Stimulated activated CD4-positive, alpha-beta T cell treated with anti-CD3 and anti-CD28 coated beads, Interleukin-15, amount 100 ng/mL, for 48 hours (primary cell): ENCODE results near the gene COPRS.

Source experiments
- DNase-seq, 2 donors: peaks; one replicate each; pipeline ENCODE4 v3.0.0-alpha.2; 2020; ENCODE audit warnings: low read depth in 2 of 2

Gene COPRS, protein sequence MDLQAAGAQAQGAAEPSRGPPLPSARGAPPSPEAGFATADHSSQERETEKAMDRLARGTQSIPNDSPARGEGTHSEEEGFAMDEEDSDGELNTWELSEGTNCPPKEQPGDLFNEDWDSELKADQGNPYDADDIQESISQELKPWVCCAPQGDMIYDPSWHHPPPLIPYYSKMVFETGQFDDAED

DNA sequence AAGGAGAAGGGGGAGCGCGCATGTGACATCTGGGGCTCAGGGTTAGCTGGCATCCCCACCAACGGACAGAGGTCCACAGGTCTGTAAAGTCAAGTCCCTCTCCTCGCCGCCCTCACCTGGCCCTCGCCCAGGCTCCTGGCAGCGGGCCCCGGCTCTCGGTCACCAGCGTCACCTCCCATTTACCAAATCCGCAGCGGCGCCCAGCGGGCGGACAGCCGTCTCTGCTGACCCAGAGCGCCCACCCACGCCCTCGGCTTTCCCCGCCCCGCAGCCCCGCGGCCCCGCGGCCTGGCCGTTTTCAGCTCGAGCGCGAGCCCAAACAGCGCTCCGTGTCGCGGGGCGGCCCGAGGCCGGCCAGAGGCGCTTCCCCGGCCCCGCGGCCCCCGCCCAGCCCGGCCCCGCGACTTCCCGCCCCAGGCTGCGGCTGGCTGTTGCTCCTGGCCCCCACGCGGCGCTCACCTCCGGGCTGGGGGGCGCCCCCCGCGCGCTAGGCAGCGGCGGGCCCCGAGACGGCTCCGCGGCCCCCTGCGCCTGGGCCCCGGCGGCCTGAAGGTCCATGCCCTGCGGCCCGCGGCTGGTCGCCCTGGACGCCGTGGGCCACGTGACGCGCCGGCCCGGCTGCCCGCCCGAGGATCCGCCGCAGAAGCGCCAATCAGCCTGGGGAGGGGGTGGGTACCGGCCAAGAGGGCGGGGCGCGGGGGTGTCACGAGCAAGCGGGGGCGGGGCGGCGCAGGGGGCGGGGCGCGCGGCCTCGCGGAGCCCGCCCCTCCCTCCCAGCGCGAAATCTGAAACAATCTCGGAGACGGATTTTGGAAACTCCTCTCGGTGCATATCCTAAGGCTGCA, at the start of gene COPRS:
Gene COPRS, minus strand, starts transcription at position 603 of the 845 bp plus-strand sequence. Its CDS starts 45 bp downstream, at position 558.
- peak; percentile 69 to 72 for DNase-seq

DNA sequence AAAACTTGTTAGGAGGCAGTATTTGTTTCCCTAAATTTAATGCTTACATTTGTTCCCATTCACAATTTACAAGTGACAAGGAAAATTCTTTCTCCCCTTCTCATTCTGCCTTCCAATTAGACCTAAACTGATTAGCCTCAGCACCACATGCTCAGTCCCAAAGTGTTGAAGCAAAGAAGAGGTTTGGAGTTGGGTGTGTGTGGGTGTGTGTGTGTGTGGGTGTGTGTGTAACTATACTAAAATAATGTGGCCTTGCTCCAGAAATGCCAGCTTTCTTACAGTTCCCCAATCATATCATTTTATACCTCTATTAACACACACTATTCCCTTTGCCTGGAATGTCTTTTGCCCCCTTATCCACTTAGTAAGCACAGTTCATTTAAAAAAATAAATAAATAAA, 49.3 kb upstream of the COPRS start:
- DNase-seq = no peak

DNA sequence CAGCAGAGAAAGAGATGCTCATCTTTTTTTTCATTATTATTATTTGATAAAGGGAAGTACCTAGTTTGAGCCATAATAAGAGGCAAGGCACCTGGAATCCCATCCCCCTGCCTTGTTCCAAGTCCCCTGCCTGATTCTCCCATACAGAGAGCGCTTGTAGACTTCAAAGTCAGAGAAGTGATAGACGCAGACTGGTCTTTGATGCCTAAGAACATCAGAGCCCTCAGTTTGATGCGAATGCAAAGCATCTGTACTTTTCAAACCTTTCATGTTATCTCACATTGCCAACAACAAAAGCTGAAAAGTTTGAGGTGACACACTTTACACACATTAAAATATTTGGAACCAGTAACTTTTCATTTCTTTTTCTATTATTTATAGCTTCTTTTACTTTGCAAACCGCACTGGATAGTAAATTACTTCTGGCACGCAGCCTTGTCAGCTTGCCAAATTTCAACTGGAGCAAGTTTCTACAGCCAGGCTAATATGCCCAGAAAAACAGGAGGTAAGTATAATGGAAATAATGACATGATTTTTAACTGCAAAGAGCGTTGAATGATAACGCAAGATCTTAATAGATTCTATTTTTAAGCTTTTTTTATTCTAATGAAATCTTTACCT, 48.4 kb upstream of the COPRS start:
- DNase-seq = no peak

DNA sequence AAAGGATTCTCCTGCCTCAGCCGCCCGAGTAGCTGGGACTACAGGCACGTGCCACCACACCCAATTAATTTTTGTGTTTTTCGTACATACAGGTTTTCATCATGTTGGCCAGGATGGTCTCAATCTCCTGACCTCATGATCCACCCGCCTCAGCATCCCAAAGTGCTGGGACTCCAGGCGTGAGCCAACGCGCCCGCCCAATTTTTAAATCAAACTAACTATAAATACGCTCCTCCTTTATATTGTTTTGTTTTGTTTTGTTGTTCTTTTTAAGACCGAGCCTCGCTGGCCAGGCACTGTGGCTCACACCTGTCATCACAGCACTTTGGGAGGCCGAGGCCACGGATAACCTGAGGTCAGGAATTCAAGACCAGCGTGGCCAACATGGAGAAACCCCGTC, 44.4 kb upstream of the COPRS start:
- DNase-seq = no peak

DNA sequence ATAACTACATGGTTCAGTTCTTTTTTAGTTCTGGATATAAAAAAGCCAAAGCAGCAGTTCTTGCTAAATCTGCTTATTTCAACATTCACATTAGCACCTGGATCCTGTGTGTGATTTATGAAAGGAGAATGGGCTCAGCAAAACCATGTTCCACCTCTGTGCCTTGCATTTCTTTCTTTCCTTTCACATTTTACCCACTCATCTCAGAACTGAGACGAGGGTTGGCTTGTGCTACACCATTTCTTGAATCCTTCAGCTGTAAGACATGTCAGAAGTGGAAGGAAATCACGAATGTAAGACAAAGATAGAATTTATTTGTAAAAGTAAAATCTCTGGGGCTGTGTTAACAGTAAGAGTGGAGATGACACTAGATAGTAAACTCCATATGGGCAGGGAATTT, 43.6 kb upstream of the COPRS start:
- DNase-seq = no peak

DNA sequence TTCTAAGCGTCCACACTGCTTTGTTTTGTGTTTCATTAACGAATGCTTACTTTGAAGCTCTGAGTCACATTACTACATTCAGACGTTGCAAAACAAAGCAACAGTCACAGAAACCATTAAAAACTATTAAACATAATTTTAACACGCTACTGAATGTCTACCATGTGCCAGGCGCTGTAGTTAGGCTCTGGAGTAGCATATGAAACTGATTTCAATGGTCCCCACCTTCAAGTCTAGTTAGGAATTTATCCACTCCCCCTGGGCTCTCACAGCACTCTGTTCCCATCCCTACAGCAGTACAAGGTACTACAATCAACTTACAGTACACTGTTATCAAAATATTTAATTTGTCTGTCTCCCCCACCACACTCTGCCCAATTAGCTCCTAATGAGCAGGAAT, 41.8 kb upstream of the COPRS start:
- no peak for DNase-seq

DNA sequence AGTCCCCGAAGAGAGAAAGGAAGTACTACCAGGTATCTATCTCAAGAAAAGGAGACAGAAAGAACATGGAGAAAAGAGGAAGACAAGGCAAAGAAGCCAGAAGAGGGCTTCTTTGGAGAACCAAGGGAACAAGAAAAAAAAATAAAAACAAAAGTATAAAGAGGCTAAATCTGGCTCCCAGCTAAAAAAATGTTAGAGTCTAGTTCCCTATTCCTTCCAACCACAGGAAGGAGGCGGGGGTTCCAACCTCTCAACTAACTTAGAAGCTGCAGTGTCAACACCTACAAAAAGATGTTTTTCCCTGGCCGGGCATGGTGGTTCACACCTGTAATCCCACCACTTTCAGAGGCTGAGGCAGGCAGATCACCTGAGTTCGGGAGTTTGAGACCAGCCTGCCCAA, 29.1 kb upstream of the COPRS start:
- DNase-seq = no peak

DNA sequence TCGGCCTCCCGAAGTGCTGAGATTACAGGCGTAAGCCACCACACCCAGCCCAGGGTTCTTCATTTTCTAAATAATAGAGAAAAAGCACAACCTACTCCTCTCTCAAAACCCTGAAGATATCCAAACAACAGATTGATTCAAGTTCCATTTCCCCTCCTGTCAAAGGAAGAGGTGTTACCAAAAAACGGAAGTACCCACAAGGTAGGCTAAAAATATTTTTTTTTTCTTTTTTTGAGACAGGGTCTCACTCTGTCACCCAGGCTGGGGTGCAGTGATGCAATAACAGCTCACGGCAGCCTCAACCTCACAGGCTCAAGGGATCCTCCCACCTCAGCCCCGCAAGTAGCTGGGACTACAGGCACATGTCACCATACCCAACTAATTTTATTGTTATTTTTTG, 23.5 kb upstream of the COPRS start:
- DNase-seq = no peak

DNA sequence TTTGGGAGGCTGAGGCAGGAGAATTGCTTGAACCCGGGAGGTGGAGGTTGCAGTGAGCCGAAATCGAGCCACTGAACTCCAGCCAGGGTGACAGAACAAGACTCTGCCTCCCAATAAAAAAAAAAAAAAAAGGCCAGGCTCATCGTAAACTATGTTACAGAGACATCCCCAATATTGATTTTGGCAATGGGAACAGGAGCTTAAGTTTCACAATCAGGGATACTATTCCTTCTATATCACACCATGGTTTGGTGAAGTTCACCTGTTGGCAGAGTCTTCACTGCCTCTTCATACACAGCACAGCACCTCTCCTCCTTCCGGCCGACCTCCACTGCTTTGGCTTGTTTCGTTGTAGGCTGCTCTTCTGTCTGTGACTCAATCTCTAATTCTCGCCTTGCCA, 21.3 kb upstream of the COPRS start:
- no peak for DNase-seq

DNA sequence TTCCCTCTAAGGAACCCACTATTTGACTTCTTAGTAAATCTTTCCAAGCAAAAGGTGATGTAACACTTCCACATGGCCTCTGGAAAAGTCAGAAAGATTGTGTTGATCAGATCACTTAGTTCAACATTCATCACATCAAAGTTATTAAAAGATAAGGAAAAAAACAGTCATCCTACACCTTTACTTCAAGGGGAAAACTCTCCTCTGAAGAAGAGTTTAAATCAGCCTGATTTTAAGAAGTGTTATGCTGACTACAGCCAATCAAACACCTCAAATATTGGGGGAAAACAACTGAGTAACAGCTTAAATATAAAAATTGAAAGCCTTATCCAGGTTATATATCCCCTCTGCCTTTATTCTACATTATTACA, 19.6 kb upstream of the COPRS start:
- DNase-seq = no peak

DNA sequence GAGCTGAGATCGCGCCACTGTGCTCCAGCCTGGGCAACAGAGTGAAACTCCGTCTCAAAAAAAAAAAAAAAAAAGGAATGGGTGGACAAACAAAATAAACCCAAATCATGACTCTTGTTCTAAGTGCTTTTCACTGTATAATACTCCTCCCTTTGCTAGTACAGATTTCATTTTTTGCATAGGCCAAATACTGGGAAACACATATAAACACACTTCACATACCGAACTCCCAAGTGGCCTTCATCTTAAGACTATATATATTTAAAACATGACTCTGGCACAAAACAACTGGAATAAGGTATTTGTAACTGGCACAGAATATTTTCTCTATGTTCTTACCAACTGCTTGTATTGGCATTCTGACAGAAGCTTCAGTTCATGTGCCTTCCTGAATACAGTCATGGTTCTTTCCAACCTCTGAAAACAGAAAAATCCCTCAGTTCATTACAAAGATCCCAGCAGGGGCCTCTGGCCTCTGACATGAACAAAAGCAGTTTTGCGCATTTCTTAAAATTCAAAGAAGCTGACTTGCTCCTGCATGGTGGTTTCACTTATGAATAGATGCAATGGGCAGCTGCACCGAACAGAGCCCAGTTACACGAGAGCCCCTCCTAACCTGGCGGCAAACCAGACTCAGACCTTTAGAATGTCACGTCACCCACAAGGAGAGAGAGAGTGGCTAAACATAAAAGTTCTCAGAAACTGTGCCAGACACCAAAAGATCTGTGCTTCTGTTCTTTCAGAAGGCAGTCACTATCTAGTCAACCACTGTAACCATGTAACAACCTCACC, 19.1 kb upstream of the COPRS start:
- DNase-seq = peak; percentile 23 to 25

DNA sequence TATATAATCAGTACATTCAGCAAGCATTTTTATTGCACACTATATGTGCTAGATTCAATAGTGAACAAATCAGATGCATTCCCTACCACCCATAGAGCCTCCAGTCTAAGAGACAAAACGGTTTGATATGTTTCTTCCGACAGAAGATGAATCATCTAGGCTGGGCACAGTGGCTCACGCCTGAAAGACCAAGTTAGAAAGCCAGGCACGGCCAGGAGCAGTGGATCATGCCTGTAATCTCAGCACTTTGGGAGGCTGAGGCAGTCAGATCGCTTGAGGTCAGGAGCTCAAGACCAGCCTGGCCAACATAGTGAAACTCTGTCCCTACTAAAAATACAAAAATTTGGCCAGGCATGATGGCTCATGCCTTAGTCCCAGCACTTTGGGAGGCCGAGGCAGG, 18.3 kb upstream of the COPRS start:
- no peak for DNase-seq

DNA sequence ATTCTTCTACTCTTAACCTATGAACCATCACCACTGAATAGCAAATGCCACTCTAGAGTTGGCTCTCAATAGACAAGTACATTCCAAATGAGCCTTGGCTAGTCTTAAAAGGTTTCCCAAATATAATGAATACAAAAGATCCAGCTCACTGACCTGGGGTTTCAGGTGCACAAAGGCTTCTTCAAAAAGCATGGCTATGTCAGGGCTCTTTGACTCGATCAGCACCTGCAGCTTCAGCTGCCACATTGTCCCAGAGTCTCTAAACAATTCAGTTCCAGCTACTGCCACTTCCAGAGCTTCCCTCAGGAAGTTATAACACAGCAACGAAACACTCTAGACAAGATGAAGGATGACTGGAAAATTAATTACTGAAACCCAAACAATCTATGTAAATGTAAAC, 16.0 kb upstream of the COPRS start:
- no peak for DNase-seq

DNA sequence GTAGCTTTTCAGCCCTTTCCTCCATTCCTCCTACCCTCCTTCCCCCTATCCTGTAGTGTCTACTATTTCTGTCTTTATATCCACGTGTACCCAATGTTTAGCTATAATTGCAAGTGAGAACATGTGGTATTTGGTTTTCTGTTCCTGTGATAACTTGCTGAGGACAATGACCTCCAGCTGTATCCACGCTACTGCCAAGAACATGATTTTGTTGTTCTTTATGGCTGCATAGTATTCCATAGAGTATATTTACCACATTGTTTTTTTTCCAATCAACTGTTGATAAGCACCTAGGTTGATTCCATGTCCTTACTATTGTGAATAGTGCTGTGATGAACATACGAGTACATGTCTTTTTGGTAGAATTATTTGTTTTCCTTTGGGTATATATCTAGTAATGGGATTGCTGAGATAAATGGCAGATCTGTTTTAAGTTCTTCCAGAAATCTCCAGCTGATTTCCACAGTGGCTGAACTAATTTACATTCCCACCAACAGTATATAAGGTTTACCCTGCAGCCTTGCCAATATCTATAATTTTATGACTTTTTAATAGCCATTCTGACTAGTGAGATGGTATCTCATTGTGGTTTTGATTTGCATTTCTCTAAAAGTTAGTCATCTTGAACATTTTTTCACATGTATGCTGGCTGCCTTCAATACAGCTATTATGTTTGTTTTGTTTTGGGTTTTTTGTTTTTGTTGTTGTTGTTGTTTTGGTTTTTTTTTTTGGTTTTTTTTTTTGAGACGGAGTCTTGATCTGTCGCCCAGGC, 10.9 kb upstream of the COPRS start:
- no peak for DNase-seq

DNA sequence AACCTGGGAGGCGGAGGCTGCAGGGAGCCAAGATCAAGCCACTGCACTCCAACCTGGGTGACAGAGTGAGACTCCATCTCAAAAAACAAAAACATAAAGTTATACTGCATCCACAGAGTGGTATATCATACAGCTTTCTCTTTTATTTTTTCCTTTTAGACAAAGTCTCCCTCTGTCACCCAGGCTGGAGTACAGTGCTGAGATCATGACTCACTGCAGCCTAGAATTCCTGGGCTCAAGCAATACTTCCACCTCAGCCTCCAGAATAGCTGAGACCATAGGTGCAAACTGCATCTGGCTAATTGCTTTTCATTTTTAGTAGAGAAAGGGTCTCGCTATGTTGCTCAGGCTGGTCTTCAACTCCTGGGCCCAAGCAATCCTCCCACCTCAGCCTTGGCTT, 10.0 kb upstream of the COPRS start:
- DNase-seq = no peak

DNA sequence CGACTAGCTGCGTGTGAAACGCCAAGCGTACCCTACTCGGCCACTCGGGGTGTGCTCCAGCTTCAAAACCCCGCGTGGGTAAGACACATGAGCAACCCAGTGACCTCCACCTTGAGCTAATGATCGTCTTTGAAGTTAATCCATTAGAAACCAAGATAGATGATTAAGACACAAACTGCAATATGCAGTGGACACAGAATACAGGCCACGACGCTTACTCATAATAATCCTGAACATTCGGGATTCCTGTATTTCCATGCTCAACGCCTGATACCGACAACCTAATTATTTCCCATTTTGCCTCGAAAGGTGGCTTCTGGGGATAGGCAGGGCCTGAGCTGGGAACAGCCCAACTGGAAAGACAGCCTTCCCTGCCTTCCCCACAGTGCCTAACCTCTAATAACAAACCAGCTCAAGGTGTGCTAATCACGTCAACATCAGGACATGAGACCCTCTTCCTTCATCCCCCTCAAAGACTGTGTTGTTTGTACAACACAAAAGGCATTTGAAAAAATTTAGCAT, 504 bp upstream of the COPRS start:
- no peak for DNase-seq

DNA sequence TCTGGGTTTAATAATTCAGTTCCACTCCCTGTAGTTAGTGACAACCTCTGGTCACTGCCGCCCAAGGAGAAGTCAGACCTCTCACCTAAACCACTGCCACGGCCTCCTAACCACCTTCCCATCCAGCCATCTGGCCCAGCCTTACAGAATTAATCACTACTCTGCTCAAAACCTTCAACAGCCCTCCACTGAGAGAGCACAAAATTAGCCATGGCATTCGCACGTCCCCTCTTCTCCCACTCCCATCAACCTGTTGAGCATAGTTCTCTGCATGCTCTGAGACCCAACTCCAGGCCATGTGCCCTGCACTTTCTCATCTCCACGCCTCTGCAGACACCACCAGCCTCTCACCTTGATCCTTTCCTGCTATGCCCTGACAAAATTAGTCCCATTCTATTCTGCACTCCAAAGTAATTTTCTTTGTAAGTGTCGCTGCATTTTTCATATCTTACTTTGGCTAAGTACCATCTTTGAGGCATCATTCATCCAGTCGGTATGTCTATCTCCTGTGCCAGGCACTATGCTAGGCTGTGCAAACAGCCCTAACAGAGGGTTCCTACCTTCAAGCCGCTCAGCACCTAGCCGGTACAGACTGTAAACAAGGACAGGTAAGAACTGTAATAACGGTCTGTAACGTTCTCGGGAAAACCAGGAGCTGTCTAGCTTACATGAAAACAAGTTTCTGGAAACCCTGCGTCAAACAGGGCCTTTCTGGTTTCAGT, 963 bp downstream of the COPRS start:
- no peak for DNase-seq

DNA sequence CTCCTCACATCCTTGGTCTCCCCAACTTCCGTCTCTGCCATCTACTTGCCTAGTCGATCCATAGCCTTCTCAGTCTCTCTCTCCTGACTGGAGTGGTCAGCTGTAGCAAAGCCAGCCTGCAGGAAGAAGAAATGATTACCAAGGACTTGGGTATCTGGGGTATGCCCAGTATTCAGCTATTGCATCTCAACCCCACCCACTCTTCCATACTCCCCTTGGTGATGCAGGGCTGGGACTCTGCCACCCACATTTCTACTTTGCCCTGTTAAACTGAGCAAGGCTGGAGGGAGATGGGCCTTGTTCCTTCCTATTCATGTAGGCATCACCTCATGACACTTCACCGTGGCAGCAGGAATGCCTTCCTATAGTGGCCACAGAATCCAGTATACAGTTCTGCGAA, 2.3 kb downstream of the COPRS start:
- no peak for DNase-seq

DNA sequence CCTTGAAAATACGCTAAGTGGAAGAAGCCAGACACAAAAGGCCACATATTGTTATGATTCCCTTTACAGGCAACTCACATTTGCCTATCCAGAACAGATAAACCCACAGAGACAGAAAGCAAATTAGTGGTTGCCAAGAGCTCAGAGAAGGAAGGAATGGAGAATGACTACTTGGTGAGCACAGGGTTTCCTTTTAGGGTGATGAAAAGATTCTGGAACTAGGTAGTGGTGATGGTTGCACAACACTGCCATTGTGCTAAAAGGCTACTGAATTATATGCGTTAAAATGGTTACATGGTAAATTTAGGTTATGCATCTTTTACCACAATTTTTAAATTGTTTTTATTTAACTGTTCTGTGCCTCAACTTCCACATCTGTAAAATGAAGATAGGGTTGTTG, 4.4 kb downstream of the COPRS start:
- DNase-seq = no peak

DNA sequence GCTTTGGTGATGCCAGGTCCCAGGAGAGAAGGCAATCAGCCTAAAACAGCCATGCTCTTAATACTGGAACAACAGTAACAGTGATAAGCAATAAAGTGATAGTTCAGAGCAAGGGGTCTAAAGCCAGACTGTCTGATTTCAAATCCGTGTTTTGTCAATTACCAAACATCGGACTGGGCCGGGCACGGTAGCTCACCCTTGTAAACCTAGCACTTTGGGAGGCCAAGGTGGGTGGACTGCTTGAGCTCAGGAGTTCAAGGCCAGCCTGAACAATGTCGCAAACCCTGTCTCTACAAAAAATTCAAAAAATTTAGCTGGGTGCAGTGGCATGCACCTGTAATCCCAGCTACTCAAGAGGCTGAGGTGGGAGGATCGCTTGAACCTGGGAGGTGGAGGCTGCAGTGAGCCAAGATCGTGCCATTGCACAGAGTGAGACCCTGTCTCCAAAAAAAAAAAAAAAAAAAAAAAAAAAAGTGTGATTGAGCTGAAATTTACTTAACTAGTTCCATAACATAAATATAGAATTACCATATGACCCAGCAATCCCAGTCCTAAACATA, 5.1 kb downstream of the COPRS start:
- no peak for DNase-seq
